Retinal pigment epithelial cell (primary cell): ENCODE measurements around the gene RHOV.

Experiments
- DNase-seq: peaks from one replicate; pipeline ENCODE4 v3.0.0-alpha.2; 2010; ENCODE audit warnings: low read depth
- H3K4me3 ChIP-seq: 2 replicates; pipeline ENCODE4 v1.5.1; 2011; ENCODE audit warnings: mild to moderate bottlenecking, low read length, control low read depth, moderate library complexity
- TF ChIP-seq, protein P1 (sequence below): conservative IDR thresholded peaks from 2 replicates; pipeline ENCODE4 v1.5.1; 2011; ENCODE audit warnings: low read depth, low read length, control low read depth, inconsistent platforms

The RHOV gene

DNA sequence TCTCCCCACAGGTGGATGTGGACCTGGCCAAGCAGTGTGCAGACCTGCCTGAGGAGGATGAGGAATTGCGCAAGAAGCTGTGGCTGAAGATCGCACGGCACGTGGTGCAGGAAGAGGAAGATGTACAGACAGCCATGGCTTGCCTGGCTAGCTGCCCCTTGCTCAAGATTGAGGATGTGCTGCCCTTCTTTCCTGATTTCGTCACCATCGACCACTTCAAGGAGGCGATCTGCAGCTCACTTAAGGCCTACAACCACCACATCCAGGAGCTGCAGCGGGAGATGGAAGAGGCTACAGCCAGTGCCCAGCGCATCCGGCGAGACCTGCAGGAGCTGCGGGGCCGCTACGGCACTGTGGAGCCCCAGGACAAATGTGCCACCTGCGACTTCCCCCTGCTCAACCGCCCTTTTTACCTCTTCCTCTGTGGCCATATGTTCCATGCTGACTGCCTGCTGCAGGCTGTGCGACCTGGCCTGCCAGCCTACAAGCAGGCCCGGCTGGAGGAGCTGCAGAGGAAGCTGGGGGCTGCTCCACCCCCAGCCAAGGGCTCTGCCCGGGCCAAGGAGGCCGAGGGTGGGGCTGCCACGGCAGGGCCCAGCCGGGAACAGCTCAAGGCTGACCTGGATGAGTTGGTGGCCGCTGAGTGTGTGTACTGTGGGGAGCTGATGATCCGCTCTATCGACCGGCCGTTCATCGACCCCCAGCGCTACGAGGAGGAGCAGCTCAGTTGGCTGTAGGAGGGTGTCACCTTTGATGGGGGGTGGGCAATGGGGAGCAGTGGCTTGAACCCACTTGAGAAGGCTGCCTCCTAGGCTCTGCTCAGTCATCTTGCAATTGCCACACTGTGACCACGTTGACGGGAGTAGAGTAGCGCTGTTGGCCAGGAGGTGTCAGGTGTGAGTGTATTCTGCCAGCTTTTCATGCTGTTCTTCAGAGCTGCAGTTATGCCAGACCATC is 28.8 kb upstream of the RHOV start:
- TF ChIP-seq, protein P1, sequence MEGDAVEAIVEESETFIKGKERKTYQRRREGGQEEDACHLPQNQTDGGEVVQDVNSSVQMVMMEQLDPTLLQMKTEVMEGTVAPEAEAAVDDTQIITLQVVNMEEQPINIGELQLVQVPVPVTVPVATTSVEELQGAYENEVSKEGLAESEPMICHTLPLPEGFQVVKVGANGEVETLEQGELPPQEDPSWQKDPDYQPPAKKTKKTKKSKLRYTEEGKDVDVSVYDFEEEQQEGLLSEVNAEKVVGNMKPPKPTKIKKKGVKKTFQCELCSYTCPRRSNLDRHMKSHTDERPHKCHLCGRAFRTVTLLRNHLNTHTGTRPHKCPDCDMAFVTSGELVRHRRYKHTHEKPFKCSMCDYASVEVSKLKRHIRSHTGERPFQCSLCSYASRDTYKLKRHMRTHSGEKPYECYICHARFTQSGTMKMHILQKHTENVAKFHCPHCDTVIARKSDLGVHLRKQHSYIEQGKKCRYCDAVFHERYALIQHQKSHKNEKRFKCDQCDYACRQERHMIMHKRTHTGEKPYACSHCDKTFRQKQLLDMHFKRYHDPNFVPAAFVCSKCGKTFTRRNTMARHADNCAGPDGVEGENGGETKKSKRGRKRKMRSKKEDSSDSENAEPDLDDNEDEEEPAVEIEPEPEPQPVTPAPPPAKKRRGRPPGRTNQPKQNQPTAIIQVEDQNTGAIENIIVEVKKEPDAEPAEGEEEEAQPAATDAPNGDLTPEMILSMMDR = no peak
- no peak overlapping the region for H3K4me3 ChIP-seq
- DNase-seq = no peak

DNA sequence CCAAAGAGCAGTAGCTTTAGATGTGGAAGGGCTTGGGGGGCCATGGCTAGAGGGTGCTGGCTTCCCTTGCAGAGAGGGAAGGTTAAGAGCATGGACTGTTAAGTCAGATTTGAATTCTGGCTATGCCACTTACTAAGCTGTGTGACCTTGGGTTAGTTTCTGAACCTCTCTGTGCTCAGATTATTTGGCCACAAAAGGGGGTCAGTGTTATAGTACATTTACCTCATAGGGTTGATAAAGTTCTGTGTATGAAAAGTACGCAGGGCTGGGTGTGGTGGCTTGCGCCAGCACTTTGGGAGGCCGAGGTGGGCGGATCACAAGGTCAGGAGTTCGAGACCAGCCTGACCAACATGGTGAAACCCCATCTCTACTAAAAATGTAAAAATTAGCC is 27.0 kb upstream of the RHOV start:
- TF ChIP-seq, protein P1 = no peak
- peak overlapping the region; percentile 11 for H3K4me3 ChIP-seq
- DNase-seq = no peak

DNA sequence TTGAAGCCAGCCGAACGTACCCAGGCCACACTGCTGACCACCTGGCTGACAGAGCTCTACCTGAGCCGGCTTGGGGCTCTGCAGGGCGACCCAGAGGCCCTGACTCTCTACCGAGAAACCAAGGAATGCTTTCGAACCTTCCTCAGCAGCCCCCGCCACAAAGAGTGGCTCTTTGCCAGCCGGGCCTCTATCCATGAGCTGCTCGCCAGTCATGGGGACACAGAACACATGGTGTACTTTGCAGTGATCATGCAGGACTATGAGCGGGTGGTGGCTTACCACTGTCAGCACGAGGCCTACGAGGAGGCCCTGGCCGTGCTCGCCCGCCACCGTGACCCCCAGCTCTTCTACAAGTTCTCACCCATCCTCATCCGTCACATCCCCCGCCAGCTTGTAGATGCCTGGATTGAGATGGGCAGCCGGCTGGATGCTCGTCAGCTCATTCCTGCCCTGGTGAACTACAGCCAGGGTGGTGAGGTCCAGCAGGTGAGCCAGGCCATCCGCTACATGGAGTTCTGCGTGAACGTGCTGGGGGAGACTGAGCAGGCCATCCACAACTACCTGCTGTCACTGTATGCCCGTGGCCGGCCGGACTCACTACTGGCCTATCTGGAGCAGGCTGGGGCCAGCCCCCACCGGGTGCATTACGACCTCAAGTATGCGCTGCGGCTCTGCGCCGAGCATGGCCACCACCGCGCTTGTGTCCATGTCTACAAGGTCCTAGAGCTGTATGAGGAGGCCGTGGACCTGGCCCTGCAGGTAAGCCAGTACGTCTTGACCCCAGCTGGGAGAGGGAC is 26.4 kb upstream of the RHOV start:
- no peak overlapping the region for H3K4me3 ChIP-seq
- DNase-seq = no peak
- TF ChIP-seq, protein P1 = no peak

DNA sequence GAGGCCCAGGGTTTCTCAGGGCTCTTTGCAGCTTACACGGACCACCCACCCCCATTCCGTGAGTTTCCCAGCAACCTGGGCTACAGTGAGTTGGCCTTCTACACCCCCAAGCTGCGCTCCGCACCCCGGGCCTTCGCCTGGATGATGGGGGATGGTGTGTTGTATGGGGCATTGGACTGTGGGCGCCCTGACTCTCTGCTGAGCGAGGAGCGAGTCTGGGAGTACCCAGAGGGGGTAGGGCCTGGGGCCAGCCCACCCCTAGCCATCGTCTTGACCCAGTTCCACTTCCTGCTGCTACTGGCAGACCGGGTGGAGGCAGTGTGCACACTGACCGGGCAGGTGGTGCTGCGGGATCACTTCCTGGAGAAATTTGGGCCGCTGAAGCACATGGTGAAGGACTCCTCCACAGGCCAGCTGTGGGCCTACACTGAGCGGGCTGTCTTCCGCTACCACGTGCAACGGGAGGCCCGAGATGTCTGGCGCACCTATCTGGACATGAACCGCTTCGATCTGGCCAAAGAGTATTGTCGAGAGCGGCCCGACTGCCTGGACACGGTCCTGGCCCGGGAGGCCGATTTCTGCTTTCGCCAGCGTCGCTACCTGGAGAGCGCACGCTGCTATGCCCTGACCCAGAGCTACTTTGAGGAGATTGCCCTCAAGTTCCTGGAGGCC is 25.6 kb upstream of the RHOV start:
- no peak for DNase-seq
- no peak overlapping the region for H3K4me3 ChIP-seq
- TF ChIP-seq, protein P1 = no peak

DNA sequence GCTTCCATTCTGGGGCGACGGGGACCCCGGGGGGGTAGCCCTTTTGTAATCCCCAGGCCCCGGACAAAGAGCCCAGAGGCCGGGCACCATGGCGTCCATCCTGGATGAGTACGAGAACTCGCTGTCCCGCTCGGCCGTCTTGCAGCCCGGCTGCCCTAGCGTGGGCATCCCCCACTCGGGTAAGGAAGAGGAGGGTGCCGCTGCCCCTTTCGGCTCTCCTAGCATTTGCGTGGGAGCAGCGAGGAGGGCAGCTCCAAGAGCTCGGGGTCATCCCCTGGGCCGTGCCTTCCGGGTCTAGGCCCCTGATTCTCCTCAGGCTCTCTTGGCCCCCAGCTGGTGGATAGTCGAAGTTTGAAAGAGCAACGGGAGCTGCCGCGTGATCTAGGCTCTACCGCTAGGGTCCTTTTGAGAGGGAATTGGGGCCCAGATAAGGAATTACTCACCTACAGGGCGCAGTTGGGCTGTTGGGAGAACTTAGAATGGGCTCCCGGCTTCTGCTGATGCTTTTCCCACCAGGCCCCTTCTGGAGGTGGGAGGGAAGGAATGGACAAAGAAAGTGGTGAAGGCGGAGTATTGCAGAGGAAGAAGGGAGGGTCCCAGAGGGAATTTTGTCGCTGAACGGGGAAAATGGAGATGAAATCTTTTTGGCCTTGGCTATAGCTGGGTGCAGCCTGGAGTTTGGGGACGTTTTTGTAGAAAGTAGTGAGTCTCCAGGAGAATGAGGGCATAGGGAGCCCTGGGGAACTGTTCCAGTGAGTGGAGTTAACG is 20.8 kb upstream of the RHOV start:
- DNase-seq = peak; percentile 50
- TF ChIP-seq, protein P1 = peak; percentile 50

DNA sequence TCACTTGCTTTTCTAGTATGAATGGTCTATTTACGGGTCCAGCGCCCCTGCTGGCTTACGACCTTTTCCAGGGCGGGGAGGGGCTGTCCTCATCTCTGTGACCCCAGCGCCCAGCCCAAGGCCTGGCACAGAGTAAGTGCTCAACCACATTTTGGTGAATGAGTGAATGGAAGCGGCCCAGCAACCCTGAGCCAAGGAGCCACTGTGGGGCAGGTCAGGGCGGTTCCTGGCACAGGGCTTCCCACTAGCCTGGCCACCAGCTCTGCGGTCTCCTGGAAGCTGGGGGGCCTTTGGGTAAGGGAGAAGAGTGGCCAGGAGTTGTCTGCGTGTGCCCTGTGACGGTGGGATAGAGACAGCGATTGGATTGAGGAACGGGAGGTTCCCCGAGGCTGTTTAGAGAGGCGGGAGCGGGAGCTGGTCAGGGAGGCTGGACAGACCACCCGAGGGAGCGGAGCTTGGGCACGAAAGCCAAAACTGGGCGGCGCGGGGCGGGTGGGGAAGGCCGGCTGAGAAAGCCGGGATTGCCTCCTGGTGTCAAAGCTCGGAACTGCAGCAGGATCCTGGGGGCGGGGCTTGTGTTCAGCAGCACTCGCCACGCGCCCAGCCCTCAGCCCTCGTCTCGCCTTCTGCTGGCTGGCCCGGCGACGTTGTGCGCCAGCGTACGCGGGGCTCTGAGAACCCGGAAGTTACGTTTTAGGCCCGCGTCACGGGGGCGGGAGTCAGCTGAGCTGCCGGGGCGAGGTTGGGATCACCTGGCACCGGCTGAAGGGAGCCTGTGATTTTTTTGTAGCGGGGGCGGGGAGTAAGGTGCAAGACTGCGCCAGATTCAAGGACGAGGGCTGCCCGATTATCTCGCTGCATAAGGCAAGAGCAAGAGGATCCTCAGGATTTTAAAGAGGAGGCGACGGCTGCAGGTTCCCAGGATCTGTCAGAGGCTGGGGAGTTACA is 20.0 kb upstream of the RHOV start, which contains the start of gene VPS18:
VPS18 (plus strand) TSS at position 718 of the 948 bp plus-strand sequence. CDS start 319 bp downstream, outside the sequence.
- TF ChIP-seq, protein P1 = peak; percentile 77
- DNase-seq = peak; percentile 94
- peak within 1 kb of the TSS; percentile 94 for H3K4me3 ChIP-seq

More for the DNA sequence above, 20.8 kb upstream of the RHOV start:
- H3K4me3 ChIP-seq = peak overlapping the region; percentile 94
